HG03342 (cell line): ENCODE results near the gene NOVA2.
"Not testable (repeated sequence)": the region's sequence is repeated elsewhere in the genome, so short reads cannot be mapped to it uniquely, and the experiment has no call there.

Experiments used
- ATAC-seq: cut with Tn5 transposase; IDR thresholded peaks from one replicate; pipeline ENCODE4 v1.9.1; 2021; ENCODE audit warnings: mild to moderate bottlenecking, moderate library complexity; ENCODE audit not compliant: unreplicated experiment

Gene NOVA2

GRCh38 chr19:45897261-45897812 is 76.3 kb downstream of the NOVA2 start:
- no peak for ATAC-seq

- ATAC-seq: not testable (repeated sequence)
Observed at GRCh38 chr19:45895983-45896599, 77.6 kb downstream of the NOVA2 start.

GRCh38 chr19:45895519-45895972 is 78.1 kb downstream of the NOVA2 start:
- ATAC-seq: no peak

- no peak for ATAC-seq
Observed at GRCh38 chr19:45890877-45891276, 82.8 kb downstream of the NOVA2 start.

GRCh38 chr19:45889210-45889885 is 84.3 kb downstream of the NOVA2 start:
- ATAC-seq: no peak

DNA sequence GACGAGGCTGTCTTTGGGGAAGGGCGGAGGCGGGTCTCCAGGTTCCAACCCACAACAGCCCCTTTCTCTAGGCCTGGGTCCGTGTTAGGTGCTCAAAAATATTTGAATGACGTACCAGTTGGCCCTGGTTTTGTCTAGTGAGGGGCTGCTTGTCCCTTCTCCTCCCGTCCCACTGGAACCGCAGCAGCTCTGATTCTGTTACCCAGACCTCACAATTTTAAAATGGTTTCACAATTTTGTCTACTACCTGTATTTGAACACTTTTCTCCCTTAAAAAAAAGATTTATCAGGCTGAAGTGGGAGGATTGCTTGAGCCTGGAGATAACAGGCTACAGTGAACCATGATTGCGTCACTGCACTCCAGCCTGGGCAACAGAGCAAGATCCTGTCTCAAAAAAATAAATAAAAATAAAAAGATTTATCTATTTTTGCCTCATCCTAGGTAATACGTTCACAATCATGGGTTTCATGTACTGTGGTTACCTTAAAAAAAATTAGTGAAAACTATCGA is 86.4 kb downstream of the NOVA2 start:
- ATAC-seq: no peak

GRCh38 chr19:45886427-45887199 is 87.1 kb downstream of the NOVA2 start:
- ATAC-seq: peak; percentile 40

DNA sequence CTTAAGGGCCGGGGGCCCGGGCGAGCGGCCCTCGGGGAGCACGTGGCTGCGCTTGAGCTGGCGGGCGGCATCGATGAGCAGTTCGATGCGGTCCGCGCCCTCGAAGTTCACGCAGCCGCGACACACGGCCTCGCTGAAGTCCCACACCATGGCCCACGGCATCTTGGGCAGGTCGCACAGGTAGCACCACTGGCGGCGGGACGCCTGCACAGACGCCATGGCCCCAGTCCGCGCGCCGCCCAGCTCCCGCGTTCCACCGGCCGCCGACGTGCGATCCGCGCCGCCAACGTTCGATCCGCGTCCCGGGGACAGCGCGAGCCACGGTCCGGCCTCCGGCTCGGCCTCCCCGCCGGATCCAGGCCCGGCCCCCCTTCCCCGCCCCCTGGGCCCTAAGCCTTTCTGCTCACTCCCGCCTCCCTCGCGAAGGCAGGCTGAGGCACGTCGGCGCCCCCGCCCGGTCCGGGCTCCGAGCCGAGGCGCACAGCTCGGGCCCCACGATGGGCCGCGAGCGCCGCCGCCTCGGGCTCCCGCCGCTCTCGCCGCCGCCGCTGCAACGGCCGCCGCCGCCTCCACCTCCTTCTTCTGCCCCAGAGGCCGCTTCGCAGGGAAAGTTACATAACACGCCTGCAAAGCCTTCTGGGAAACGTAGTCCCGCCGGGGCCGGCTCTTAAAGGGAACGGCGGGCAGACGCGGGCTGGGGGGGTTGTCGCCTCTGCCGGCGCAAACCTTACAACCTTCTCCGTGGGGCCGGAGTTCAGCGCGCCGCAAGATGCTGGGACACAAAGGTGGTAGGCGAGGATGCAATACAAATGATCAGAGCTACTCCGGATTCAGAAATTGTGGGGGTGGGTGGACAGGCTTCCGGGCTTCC is 87.9 kb downstream of the NOVA2 start, which contains the start of gene IRF2BP1:
TSS of gene IRF2BP1 (minus strand) at position 586 of the 871 bp plus-strand sequence. CDS start at position 219, 367 bp downstream.
- ATAC-seq: peak; percentile 50

GRCh38 chr19:45884682-45885555 is 88.7 kb downstream of the NOVA2 start:
- no peak for ATAC-seq

GRCh38 chr19:45883881-45884681 is 89.6 kb downstream of the NOVA2 start:
- no peak for ATAC-seq
